ENCODE data around the gene UTF1.

- TF ChIP-seq GATA3 (IDR thresholded peaks at IDR 0.05; ENCODE audit: low read depth, low read length): no peak
- TF ChIP-seq GATA2 (IDR thresholded peaks at IDR 0.05; ENCODE audit: low read depth, low read length): no peak
Observed at GRCh38 chr10:133272301-133272963, 42.4 kb downstream of the UTF1 start.

Data from SH-SY5Y (cell line).